GM12892 (cell line): ENCODE data around the gene REM2.

Source experiments
- DNase-seq: peaks from one replicate; pipeline ENCODE4 v3.0.0; 2011; ENCODE audit not compliant: insufficient read length
- FAIRE-seq: peaks from 2 replicates; lab custom pipeline; 2011; peaks lifted over from hg19 to GRCh38; lab: Jason Lieb, UNC
- POLR2A ChIP-seq: IDR thresholded peaks from 2 replicates; pipeline ENCODE4 v1.6.1; 2011; ENCODE audit warnings: low read depth, low read length, control low read depth
- POLR2AphosphoS5 ChIP-seq: IDR thresholded peaks from 2 replicates; pipeline ENCODE4 v1.6.1; 2011; ENCODE audit warnings: low read depth, low read length, control low read depth
- TAF1 ChIP-seq: IDR thresholded peaks from 2 replicates; pipeline ENCODE4 v1.6.1; 2011; ENCODE audit warnings: low read depth, mild to moderate bottlenecking, control low read depth, low read length, borderline replicate concordance

Gene REM2

DNA sequence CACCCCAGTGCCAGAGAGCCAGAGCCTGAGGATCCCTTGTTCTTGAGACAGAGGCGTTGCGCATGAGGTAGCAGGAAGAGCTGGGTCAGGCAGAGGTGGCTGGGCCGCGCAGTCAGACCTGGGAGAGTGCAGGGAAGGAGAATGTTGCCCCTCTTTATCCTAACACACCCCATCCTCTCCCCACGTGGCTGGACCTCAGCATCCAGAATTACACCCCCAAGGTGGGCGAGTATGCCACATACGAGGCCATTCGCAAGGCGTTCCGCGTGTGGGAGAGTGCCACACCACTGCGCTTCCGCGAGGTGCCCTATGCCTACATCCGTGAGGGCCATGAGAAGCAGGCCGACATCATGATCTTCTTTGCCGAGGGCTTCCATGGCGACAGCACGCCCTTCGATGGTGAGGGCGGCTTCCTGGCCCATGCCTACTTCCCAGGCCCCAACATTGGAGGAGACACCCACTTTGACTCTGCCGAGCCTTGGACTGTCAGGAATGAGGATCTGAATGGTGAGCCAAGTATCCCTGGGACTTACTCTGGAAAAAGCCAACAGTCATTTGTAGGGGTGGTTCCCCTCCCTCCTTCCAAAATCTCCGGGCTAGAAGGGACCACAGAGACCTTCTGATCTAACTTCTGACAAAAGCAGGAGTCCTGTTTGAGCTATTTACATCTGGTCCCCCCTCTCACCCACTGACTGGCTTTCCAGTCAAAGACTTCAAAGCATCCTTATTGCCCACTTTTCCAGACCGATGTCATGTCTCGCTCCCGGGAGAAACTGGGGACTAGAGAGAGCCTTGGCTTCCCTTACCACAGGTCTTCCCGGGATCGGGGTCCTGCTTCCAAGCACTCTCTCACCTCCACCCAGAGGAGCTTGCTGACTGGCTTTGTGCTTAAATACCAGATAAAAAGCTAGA lies 40.6 kb upstream of the REM2 start:
- TF ChIP-seq POLR2A (no peak), TAF1 (no peak), POLR2AphosphoS5 (no peak)
- DNase-seq (no peak), FAIRE-seq (no peak)

DNA sequence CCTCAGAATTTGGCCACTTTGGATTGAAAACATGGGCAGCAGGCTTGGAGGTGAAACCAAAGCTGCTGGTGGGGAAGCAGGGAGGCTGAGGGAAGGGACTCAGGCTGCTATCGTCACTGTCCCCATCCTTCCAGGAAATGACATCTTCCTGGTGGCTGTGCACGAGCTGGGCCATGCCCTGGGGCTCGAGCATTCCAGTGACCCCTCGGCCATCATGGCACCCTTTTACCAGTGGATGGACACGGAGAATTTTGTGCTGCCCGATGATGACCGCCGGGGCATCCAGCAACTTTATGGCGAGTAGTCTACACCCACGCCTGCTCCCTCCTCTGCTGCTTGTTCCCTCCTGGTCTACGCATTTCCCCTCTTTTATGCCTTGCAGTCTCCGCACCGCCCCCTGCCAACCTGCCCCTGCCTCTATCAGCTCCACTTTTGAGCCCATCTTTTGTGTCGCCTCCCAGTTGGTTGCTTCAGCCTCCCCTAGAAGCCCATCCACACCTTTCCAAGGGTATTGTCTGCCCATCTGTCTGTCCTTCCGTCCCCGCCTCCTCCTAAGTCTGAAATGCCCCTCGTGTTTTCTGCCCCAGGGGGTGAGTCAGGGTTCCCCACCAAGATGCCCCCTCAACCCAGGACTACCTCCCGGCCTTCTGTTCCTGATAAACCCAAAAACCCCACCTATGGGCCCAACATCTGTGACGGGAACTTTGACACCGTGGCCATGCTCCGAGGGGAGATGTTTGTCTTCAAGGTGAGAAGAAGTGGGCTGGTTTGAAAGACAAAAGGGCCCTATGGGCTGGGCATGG lies 39.7 kb upstream of the REM2 start:
- FAIRE-seq = no peak
- no peak for TF ChIP-seq POLR2A
- TF ChIP-seq POLR2AphosphoS5 = no peak
- no peak for TF ChIP-seq TAF1
- no peak for DNase-seq

DNA sequence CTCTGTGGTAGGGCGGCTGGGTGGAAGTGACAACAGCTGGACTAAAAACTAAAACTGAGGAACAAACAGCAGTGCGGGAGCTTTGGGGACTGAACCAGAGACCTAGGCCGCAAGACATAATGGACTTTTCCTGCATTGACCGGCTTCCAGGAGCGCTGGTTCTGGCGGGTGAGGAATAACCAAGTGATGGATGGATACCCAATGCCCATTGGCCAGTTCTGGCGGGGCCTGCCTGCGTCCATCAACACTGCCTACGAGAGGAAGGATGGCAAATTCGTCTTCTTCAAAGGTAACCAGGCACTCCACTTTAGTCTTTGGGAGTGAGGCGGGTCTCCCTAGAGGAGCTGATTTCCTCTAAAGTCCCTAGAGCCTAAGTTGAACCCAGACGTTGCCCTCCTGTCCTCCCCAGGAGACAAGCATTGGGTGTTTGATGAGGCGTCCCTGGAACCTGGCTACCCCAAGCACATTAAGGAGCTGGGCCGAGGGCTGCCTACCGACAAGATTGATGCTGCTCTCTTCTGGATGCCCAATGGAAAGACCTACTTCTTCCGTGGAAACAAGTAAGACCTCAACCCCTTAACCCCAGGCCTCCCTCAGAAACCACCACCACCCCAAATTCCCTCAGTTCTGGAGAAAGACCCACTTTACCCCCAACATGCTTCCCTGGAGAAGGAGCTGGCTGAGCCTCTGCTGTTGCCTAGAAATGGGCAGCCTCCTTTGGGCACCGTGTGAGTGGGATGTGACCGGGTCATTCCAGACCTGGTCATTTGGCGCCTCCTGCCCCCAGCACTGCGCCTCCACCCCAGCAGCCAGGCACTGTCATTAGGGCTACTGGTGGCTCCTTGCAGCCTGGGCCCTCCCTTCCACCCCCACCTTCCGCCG lies 38.6 kb upstream of the REM2 start:
- TF ChIP-seq POLR2A (no peak), TAF1 (no peak), POLR2AphosphoS5 (no peak)
- DNase-seq (no peak), FAIRE-seq (no peak)

DNA sequence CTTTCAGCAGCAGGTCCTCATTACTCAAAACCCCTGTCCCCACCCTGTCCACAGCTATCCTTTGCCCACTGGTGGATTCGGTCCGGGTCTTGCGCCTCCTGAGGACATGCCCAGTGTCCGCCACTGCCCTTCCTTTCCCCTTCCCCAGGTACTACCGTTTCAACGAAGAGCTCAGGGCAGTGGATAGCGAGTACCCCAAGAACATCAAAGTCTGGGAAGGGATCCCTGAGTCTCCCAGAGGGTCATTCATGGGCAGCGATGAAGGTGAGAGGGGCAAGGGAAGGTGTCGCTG lies 38.0 kb upstream of the REM2 start:
- no peak for DNase-seq
- TF ChIP-seq TAF1 (no peak), POLR2A (no peak), POLR2AphosphoS5 (no peak)
- no peak for FAIRE-seq

DNA sequence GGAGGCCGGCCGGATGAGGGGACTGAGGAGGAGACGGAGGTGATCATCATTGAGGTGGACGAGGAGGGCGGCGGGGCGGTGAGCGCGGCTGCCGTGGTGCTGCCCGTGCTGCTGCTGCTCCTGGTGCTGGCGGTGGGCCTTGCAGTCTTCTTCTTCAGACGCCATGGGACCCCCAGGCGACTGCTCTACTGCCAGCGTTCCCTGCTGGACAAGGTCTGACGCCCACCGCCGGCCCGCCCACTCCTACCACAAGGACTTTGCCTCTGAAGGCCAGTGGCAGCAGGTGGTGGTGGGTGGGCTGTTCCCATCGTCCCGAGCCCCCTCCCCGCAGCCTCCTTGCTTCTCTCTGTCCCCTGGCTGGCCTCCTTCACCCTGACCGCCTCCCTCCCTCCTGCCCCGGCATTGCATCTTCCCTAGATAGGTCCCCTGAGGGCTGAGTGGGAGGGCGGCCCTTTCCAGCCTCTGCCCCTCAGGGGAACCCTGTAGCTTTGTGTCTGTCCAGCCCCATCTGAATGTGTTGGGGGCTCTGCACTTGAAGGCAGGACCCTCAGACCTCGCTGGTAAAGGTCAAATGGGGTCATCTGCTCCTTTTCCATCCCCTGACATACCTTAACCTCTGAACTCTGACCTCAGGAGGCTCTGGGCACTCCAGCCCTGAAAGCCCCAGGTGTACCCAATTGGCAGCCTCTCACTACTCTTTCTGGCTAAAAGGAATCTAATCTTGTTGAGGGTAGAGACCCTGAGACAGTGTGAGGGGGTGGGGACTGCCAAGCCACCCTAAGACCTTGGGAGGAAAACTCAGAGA lies 37.0 kb upstream of the REM2 start:
- TF ChIP-seq POLR2AphosphoS5 (no peak), POLR2A (no peak), TAF1 (no peak)
- FAIRE-seq = no peak
- DNase-seq = no peak

DNA sequence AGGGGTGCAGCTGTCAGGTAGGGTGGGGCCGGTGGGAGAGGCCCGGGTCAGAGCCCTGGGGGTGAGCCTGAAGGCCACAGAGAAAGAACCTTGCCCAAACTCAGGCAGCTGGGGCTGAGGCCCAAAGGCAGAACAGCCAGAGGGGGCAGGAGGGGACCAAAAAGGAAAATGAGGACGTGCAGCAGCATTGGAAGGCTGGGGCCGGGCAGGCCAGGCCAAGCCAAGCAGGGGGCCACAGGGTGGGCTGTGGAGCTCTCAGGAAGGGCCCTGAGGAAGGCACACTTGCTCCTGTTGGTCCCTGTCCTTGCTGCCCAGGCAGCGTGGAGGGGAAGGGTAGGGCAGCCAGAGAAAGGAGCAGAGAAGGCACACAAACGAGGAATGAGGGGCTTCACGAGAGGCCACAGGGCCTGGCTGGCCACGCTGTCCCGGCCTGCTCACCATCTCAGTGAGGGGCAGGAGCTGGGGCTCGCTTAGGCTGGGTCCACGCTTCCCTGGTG lies 36.2 kb upstream of the REM2 start:
- TF ChIP-seq POLR2A = no peak
- no peak for TF ChIP-seq POLR2AphosphoS5
- TF ChIP-seq TAF1 = no peak

DNA sequence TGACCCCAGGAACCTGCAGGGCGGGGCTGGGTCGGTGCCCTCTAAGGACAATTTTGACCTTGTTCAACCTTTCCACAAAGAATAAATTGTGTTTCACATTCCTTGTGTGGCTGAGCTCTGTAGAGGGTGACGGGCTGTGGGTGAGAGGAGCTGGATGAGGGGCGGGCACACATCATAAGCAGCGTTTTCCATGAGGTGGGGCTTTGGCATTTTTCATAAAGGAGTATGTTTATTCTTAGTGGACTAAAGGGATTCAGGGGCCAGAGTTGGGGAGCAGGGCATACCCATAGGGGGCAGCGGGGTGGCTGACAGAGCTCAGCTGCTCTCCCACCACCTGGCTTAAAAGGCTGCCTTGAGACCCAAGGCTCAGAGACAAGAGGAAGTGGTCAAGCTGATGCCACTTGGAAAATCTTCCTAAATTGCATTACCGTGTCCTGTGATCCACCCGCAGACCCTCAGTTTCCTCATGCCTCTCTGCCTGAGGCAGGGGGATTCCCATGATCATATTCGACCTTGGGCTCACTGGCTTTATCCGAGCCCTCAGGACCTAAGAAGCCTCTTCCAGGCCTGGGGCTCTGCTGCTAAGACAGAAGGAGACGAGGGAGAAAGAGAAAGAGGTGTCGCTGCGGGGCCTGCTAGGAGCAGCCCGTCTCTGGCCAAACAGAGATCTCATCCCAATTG lies 35.2 kb upstream of the REM2 start:
- DNase-seq (no peak), FAIRE-seq (no peak)
- no peak for TF ChIP-seq POLR2AphosphoS5
- TF ChIP-seq TAF1 = no peak
- no peak for TF ChIP-seq POLR2A

More for the DNA sequence above, 36.2 kb upstream of the REM2 start:
- FAIRE-seq (no peak), DNase-seq (no peak)

DNA sequence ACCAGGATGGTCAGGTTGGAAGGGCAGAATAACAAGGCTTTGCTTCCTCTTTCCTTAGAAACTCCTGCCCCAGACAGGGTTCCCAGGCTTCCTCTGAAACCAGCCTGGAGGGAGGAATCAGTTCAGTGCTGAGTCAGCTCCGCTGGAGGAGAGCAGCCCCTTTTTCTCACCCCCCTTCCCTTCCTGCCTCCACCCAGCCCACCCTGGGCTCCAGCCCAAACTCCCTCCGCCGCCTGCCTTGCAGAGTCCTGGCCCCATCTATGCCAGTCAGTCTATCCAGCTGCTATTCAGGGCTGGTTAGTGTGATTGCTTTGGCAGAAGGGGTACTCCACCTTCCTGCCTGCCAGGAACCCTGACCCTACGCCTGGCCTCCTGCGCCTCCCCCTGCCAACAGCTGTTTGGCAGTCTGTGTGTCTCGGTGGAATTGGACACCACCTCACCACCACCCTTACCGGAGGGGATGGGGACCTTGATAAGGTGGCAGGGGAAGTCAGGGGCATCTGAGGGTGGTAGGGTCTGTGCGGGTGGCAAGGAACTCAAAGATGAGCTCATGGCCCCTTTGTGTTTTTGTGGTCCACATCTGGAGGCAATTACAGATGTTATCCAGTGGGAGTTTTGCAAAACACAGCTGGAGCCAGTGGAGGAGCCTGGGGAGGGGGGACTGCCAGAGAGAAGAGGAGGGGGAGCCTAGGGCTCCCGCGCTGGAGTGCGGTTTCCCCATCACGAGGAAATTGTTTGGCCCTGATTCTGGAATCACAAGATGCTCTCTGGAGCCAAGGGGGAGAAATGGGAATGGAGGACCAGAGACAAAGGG lies 34.5 kb upstream of the REM2 start:
- DNase-seq = peak; percentile 38
- no peak for TF ChIP-seq POLR2AphosphoS5
- no peak for TF ChIP-seq TAF1
- TF ChIP-seq POLR2A = no peak
- peak; percentile 33 for FAIRE-seq

DNA sequence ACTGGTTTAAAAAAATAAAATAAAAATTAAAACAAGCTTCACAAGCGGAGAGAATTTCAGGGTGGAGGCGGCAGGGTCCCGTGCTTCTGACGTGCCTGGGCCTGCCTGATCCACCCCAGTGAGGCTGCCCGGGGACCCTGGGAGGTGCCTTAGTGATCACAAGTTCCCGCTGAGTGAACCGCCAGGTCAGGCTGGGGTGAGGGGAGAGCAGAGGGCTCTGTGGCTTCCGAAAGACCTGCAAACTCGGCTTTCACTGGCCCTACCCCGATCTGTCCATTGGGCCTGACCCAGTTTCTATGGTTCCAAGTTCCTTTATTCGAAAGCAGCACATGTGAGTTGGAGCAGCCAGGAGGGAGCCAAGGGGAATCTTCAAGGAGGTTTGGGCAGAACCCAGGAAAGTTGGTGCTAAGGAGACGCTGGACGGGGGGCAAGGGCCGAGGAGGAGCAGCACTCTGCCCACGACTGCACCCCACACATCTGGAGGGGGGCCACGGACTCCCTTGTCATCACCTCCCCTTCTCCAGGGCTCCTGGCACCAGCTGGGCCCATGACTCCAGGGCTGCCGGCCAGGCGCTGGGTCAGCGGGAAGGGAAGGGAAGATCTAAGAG lies 33.7 kb upstream of the REM2 start:
- FAIRE-seq (no peak), DNase-seq (no peak)
- TF ChIP-seq POLR2AphosphoS5 (no peak), TAF1 (no peak), POLR2A (no peak)
